GM19452 (cell line): ENCODE results near the gene CD63.
A peak's percentile ranks its signal among the peaks of the same experiment; 100 is the strongest.

Experiments used
- ATAC-seq: cut with Tn5 transposase; IDR thresholded peaks from one replicate; pipeline ENCODE4 v1.9.1; 2021; ENCODE audit not compliant: unreplicated experiment

The CD63 gene

DNA sequence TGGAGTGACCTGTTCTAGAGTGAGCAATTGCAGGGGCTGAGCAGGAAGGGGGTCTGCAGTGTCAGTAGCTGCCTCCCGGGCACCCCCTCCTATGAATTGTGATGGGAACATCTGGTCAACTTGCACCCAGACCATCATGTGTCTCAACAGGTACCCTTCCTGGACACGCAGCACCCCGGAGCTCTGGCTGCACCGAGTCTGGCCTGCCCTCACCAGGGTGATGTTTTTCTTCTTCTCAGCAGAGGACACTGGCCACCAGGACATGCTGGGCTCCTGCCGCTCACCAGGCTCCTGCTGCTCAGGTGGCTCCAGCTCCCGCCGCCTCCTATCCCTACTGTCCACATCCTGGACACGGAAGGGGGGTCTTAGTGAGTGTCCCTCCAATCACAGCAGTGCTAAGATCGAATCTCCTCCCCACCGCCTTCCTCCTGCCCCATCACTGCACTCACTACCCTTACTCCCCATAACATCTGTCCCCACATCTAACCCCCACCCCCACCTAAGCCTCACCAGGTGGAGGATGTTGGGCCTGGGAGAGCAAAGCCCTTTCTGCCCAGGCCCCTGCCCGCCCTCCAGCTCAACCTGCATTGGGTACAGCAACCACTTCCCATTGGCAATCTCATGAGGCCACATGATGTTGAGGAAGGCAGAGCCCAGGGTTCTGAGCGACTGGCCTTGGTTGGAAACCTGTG lies 36.0 kb downstream of the CD63 start:
- no peak for ATAC-seq

DNA sequence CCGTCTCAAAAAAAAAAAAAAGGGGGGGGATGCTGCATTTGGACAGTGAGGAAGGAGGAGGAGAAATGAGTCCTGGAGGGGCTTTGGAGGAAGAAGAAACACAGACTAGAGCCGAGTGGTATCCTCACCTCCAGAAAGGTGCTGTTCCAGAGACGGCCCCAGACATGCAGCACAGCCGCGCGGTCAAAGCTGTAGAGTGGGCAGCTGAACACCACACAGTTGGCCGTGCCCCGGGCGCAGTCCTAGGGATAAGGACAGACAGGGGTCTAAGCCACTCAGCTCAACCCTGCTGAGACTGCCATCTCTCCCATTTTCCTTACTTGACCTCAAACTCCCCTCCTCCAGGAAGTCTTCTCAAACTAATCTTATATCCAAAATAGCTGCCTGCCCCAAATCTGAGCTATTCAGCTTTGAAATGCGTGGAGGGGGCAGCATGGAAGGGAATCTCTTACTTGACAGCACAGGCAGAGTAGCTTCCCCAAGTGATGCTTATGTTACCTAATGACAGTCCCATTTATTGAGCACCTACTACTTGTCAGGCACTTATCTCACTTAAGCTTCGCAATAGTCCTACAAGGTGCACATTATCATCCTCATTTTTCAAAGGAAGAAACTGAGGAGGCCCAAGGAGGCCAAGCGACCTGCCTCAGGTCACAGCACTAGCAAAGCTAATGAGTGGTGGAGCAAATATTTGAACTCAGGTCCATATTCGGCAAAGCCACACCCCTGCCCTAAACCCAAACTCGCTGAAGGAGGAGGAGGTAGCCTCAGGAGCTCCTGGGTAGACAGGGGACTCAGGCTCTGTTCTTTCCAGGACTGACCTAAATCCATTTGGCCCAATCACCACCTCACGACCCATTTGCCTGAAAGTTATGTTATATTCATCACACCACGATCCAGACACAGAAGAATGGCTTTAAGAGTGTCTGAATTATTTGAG lies 39.8 kb downstream of the CD63 start:
- ATAC-seq: no peak

DNA sequence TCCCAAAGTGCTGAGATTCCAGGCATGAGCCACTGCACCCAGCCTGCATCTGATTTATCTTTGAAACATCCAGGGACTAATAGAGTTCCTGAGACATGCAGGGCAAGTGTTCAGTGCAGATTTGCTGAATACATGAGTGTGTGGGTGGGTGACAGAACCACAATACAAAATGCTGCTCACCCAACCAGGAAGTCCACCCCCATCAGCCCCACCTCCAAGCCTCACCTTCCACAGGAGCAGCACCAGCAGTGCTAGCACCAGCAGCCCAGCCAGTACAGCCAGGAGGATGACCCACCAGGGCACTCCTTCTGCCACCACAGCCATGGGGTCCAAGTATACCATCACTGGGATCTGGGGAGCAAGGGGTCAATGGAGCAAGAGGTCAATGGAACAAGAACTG lies 41.1 kb downstream of the CD63 start:
- peak; percentile 58 for ATAC-seq

DNA sequence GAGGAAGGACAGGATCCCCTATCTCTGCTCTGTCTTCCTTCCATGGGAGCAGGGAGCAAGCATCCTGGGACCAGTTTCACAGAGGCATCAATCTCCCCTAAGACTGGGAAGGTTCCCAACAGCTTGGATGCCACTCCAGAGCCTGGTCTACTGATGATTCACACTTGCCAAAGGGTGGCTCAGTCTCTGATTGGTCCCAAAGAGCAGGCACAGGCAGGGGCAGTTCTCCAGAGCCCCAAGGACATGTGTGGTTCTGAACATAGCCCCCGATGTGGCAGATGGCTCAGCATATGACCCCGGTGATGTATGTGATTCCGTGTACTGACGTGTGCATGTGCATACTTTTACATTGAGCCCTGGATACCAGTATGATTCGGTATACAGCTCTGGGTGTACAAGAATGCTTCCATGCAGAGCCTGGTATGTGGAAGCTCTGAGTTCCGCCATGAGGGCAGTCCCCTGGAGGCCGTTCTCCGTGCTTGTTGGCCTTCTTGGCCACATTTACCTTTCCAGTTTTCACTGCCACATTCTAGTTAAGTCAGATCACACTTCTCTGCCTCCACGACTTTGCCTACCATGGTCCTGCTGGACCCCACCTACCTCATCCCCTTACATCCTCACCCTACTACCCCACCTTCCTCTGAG lies 42.3 kb downstream of the CD63 start:
- no peak for ATAC-seq

DNA sequence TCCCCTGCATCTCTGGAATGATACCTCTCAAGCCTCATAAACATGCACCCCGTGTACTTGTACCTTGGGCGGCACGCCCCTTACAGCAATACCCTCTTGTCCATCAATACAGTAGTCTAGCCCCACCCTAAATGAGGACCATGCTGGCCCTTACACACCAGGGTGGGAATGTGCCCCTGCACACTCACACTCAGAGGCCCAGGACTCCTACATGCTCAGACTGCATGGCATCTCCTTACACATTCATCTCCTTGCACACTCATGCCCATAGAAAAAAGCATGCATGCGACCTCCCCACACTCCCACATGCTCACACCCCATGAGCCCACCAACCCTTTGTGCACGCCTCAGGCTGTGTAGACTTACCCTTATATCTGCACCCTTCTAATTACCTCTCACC lies 43.1 kb downstream of the CD63 start:
- no peak for ATAC-seq

DNA sequence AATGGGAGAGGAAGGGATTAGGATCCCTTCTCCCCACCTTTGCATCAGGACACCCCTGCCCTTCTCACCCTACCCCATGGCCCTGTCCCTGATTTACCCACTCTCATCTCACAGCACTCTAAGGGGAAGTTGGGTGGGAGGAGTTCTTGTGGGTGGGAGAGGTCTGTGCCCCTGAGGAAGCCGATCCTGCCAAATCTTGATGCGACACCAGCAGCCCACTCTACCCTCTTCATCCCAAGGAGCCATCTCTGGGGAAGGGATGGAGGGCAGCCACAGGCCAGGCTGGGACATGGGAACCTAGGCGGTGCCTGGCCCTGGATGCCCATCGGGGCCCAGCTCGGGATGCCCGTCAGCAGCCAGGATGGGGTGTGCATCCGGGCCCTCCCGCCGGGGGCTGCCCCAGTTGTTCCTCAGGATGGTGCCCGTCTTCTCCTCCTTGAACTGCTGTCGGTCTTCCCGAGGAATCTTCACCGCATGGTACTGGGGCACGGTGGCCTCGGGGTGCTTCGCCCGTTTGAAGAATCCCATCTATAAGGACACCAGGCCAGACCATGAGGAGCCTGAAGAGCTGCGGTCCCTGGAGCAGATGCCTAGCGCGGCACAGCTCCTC lies 43.9 kb downstream of the CD63 start:
- no peak for ATAC-seq

DNA sequence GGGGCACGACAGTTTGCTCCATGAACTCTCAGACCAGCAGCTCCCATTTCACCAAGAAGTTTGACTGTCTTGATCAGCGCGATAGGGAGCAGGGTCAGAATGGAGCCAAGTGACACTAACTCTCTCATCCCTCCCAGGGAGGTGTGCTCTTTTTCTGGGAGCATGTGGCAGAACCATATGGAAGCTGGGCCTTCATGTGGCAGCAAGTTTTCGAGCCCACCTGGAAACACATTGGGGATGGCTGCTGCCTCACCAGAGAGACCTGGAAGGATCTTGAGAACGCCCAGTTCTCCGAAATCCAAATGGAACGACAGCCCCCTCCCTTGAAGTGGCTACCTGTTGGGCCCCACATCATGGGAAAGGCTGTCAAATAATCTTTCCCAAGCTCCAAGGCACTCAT lies 45.1 kb downstream of the CD63 start:
- ATAC-seq: no peak

DNA sequence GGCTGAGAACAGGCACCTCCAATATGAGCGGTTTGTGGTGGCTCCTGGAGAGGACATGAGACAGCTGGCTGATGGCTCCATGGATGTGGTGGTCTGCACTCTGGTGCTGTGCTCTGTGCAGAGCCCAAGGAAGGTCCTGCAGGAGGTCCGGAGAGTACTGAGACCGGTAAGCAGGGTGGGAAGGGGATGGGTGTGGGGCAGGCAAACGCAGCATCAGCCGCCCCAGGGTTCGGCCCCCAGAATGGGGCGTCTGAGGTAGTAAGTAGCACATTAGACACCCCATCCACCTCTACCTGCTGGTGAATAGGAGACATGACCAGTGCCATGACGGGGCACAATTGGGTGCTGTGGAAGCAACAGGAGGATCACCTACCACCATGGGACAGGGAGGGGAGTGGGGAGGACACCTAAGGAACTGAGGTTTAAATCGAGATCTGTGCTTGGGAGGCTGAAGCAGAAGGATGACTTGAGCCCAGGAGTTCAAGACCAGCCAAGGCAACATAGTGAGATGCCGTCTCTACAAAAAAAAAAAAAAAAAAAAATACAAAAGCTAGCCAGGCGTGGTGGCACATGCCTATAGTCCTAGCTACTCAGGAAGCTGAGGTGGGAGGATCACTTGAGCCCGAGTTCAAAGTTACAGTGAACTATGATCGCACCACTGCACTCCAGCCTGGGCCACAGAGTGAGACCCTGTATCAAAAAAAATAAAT lies 46.6 kb downstream of the CD63 start:
- ATAC-seq: no peak

DNA sequence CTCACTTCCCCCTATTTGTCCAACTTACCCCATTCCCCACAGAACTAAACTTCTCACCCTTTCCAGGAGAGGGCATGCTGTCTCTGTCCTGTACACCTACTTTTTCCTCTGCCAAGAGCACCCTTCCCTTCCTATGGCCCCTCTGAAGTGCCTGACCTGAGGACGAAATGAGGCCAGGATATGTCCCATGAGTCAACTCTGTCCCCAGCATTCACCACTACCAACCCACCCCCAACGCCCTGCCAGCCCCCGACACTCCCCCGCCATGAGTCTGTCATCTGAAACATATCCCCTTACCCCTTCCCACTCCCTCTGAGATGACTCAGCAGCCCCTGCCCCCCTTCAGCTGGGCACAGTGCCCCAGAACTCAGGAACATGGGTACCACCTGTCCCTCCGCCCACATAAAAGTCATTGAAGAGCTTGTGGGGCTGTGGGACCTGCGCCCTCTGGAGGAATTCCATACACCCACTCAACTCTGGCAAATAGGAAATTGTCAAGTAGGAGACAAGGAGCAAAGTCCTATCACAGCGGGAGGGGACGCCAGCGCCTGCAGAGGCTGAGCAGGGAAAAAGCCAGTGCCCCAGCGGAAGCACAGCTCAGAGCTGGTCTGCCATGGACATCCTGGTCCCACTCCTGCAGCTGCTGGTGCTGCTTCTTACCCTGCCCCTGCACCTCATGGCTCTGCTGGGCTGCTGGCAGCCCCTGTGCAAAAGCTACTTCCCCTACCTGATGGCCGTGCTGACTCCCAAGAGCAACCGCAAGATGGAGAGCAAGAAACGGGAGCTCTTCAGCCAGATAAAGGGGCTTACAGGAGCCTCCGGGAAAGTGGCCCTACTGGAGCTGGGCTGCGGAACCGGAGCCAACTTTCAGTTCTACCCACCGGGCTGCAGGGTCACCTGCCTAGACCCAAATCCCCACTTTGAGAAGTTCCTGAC lies 47.4 kb downstream of the CD63 start:
- no peak for ATAC-seq

DNA sequence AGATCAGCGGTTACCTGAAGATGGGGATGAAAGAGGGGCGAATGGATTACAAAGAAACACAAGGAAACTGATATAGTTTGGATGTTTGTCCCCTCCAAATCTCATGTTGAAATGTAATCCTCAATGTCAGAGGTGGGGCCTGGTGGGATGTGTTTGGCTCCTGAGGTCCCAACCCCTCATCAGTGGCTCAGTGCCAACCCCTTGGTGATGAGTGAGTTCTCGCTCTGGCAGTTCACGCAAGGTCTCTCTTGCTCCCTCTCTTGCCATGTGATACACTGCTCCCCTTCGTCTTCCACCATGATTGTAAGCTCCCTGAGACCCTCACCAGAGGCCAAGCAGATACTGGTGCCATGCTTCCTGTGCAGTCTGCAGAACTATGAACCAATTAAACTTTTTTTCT lies 49.1 kb downstream of the CD63 start:
- no peak for ATAC-seq

DNA sequence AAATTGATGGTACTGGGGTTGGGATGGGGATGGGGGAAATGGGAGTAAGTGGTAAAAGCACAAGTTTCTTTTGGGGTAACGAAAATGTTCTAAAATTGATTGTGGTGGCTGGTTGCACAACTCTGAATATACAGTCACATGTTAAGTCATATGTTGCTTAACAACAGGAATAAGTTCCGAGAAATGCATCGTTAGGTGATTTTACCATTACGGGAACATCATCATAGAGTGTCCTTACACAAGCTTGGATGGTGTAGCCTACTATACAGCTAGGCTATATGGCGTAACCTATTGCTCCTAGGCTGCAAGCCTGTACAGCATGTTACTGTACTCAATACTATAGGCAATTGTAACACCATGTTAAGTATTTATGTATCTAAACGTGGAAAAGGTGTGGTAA lies 52.1 kb downstream of the CD63 start:
- no peak for ATAC-seq

DNA sequence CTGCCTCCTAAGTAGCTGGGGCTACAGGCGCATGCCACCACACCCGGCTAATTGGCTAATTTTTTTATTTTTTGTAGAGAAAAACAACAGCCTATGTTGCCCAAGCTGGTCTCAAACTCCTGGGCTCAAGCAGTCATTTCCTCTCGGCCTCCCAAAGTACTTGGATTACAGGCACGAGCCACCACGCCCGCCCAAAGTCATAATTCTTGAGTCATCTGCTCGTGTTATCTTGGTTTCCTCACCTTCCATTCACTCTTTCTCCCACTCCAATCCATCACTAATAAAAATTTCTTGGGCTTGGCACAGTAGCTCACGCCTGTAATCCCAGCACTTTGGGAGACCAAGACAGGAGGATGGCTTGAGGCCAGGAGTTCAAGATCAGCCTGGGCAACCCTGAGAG lies 53.1 kb downstream of the CD63 start:
- no peak for ATAC-seq
